Stimulated activated CD4-positive, alpha-beta T cell treated with anti-CD3 and anti-CD28 coated beads, TNF-alpha, amount 100 ng/mL, for 48 hours (primary cell): ENCODE data around the gene CLCA2.

ENCODE experiments used
- DNase-seq, 3 donors: peaks; one replicate each; pipeline ENCODE4 v3.0.0-alpha.2; 2020; ENCODE audit warnings: low read depth in 3 of 3

The CLCA2 gene

GRCh38 chr1:86423873-86424272 lies at the start of gene CLCA2:
CLCA2 (plus strand) TSS chr1:86424171; CDS start chr1:86424248, 77 bp downstream.
- DNase-seq = no peak

- no peak for DNase-seq
Observed at GRCh38 chr1:86375688-86376087, 48.3 kb upstream of the CLCA2 start.

DNA sequence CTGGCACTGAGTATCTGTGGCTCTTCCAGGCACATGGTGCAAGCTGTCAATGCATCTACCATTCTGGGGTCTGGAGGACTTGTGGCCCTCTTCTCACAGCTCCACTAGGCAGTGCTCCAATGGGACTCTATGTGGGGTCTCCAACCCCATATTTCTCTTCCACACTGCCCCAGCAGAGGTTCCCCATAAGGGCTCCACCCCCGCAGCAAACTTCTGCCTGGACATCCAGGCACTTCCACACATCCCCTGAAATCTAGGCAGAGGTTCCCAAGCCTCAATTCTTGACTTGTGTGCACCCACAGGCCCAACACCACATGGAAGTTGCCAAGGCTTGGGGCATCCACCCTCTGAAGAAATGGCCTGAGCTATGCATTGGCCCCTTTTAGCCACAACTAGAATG lies 46.6 kb upstream of the CLCA2 start:
- no peak for DNase-seq

- DNase-seq = no peak
Observed at GRCh38 chr1:86378813-86379212, 45.2 kb upstream of the CLCA2 start.

DNA sequence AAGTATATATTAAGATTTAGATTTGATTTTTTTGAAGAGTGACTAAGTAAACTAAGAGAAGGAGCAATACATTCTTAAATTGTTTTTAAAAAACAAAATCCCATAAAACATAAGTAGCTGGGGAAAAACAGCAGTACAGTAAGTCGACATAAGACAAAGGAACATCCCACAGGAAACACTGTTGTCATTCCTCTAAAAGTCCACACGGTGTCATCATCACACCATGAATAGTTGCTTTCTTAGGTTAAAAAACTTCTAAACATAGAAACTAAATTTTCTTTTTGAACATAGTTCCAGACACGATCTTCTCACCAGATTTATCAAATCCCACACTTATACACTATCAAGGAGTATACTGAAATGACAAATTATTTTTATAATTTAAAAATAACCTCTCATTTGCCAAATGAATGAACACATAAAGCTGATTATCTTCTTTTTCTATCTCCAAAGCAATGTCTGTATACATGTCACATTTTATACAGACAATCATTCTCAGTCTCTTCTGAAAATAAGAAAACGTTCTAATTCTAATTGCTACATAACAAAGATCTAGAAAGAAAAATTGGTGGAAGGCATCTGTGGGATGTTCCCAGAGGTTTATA lies 43.6 kb upstream of the CLCA2 start:
- no peak for DNase-seq

GRCh38 chr1:86381223-86381622 lies 42.7 kb upstream of the CLCA2 start:
- no peak for DNase-seq

DNA sequence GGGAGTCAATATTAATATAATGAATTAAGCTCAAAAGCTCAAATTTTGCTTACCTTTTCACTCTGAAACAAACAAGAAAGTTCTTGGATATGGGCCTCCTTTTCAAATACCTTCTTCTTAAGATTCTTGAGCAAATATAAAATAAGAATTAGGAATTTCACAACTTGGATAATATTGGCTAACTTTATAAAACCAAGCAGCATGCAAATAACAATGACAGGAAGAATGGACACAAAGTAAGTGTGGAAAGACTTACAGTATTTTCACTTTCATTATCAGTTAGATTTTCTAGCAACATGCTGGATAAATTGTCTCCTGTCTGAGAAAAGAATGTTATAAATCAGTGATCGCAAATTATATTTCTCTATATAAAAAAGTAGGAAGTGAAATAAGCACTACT lies 41.1 kb upstream of the CLCA2 start:
- DNase-seq = no peak

- no peak for DNase-seq
Observed at GRCh38 chr1:86387916-86388627, 35.9 kb upstream of the CLCA2 start.

- DNase-seq = no peak
Observed at GRCh38 chr1:86388777-86389176, 35.2 kb upstream of the CLCA2 start.

DNA sequence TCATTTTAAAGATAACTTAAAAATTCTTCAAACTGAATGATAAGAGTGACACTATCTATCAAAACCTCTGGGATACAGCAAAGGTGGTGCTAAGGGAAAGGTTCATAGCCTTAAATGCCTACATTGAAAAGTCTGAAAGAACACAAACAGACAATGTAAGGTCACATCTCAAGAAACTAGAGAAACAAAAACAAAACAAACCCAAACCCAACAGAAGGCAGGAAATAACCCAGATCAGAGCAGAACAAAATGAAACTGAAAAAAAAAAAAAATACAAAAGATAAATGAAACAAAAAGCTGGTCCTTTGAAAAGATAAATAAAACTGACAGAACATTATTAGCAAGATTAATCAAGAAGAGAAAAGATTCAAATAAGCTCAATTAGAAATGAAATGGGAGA lies 34.7 kb upstream of the CLCA2 start:
- DNase-seq = no peak

- no peak for DNase-seq
Observed at GRCh38 chr1:86394416-86394815, 29.6 kb upstream of the CLCA2 start.

DNA sequence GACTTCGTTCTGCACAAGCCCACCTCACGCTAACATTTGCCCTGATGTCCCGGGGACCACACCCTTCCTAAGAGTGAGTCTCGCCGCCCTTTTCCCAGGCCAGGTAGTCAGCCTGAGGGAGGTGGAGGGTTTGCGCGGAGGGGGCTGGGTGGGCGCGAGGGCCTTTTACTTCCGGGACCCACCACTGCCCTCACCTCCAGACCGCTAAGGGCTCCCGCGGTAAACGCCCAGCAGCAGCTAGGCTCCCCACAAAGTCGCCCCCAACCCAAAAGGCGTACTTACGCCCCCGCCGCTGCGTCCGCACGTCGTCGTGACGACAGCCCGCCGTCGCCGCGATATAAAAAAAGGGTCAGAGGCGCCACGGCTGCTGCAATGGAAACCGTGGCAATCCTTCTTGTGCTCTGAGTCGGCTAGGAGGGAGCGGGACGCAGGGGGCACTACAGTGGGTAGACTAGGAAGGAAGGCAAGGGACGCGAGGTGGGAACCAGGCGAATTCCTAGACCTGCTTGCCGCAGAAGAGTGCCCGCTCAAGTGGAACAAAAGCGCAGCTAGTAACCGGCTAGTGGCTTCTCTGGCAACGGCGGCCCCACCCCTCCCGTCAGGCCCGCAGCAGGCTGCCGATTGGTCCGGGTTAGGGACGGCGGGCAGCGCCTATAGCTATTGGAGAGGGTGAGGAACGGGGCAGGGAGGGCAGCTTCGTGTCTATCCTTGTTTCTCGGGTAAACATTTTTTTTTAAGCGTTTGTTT lies 28.0 kb upstream of the CLCA2 start, which contains the start of gene ODF2L:
Gene ODF2L (minus strand): TSS at position 573 of the 747 bp plus-strand sequence. CDS start 9,296 bp downstream, outside the sequence.
- peak; percentile 67 to 83 (median 80) for DNase-seq

DNA sequence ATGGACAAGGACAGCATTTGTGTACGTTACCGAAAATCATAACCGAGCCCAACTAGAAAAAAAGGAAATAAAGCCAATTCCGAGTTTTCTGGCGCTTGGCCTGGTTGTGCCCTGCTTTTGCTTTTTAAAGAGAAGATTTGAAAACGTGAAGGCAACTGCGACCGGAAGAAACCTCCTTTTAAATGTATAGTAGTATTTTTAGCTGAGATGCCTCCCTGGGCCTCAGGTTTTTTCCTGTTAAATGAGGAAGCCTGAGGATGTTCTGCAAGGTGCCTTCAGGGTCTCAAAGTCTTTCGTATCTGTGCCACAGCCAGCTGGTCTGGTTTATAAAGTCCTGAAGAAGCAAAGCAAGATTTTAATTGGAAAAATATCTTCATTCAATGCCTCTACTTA lies 27.5 kb upstream of the CLCA2 start:
- DNase-seq = no peak

- no peak for DNase-seq
Observed at GRCh38 chr1:86409416-86410021, 14.5 kb upstream of the CLCA2 start.

DNA sequence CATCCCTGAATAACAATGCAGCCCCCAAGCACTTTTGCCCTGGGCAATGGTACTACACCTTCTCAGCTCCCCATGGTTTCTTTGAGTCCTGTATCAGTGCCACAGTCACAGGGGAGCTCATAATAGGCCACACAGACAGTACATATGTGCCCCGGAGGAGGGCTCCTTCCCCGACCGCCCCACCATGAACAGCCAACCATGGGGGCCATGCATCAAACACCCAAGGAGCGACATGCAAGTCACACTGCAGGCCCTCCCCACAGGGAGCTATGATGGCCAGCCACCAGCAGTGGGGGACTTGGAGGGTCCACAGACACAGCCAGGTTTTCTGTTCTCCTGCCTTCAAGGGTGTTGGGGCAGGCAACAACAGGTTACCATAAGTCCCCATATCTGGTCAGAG lies 13.1 kb upstream of the CLCA2 start:
- no peak for DNase-seq

DNA sequence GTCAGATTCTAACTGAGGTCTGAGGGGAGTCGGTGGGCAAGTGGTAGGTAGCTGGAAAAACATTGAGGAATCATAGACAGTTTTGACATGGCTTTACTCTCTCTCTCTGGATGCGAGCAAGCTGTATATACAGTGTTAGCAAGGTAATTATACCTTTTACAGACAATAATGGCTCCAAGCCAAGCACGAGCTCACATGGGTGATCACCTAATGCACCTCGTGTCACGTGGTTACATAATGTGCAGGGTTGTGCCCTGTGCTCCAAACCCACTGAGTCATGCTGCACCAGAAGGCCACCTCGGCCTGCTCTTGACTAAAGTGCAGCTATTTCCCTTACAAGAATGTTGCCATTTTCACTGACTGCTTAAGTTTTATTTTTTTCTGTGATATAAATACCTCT lies 7.6 kb upstream of the CLCA2 start:
- no peak for DNase-seq

DNA sequence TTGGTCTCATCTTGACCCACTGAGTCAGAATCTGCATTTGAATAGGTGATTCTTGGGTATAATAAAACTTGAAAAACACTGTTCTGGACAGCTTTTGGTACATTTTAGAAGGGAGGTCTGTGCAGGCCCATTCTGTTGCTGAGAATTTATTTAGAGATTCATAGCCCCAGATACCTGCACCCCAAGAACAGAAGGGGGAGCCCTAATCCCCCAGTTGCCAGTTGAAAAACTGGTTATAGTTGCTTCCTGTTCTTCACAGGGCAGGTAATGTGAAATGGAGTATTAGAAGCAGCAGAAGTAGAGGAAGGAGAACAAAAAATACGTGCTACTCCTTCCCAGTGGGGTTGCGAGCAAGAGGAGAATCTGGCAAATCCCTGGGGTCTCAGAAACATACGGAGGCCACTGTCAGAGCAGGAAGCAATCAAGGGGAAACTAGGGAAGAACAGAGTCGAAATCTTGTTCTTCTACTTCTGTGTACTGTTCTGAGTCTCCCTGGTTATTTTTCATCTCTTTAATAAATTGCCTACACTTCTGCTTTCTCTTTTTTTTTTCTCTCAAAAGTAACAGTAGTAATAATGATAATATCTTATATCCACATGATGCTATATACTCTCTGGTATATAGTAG lies 4.6 kb upstream of the CLCA2 start:
- DNase-seq = no peak

DNA sequence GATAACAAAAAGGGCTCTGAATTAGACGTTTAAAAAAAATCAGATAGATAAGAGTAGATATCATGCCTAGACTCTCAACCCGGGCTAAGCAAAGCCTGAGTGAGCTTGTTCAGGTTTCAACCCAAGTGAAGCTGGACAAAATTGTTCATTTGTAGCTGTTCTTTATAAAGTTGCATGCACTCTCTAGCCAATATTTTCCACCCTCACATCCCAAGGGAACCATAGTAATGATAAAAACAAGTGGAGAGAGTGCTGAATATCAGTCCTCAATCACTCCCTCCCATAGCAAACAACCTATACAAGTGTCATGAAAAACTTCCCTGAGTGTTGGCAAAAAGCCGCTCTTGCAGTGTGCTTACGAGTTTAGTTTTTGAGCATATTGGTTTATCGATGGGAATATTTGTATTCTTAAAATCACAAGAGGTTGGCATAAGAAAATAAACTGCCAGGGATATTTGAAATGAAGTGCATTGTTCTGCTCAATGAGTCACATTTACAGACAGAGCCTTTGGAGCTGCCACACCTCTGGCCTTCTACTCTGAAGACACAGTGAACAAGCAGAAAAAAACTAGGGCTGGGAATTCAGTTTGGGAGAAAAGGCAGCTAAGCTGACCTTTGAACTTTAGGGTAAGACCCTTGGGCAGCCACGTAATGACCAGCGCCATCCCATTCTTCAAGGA lies 2.2 kb upstream of the CLCA2 start:
- no peak for DNase-seq

GRCh38 chr1:86423473-86423872 lies 498 bp upstream of the CLCA2 start:
- no peak for DNase-seq

GRCh38 chr1:86429122-86429725 lies 5.3 kb downstream of the CLCA2 start:
- DNase-seq = no peak

GRCh38 chr1:86429835-86430234 lies 5.9 kb downstream of the CLCA2 start:
- no peak for DNase-seq
